Activated CD4-positive, CD25-positive, alpha-beta regulatory T cell (primary cell): ENCODE data around the gene MAPK4.

Experiments
- DNase-seq, 4 experiments: peaks; one replicate each; lab custom pipeline; 2025; lab: John Stamatoyannopoulos, UW

The MAPK4 gene

GRCh38 chr18:50624981-50625380, 65.1 kb downstream of the MAPK4 start:
- no peak for DNase-seq

GRCh38 chr18:50626317-50626716, 66.4 kb downstream of the MAPK4 start:
- DNase-seq = no peak

- DNase-seq = no peak
These were observed 68.0 kb downstream of the MAPK4 start for GRCh38 chr18:50627594-50628532.

DNA sequence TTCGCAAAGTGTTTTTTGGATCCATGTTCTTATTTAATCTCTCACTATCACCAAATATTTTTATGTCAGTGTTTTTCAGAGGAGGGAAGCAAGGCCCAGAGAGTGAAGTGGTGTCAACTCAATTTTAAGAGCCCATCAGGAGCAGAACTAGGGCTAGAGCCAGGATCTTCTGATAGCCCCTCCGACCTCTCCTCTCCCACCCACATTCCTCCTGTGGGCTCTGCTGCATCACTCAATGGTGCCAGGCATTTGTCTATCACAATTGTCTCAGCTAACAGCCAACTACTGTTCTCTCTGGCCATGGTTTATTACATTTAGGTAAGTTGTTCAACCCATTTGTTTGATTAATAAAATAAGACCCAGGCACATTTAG, 68.6 kb downstream of the MAPK4 start:
- no peak for DNase-seq

- no peak for DNase-seq
These were observed 69.3 kb downstream of the MAPK4 start for GRCh38 chr18:50629148-50629631.

- DNase-seq = no peak
These were observed 71.0 kb downstream of the MAPK4 start for GRCh38 chr18:50630895-50631294.

DNA sequence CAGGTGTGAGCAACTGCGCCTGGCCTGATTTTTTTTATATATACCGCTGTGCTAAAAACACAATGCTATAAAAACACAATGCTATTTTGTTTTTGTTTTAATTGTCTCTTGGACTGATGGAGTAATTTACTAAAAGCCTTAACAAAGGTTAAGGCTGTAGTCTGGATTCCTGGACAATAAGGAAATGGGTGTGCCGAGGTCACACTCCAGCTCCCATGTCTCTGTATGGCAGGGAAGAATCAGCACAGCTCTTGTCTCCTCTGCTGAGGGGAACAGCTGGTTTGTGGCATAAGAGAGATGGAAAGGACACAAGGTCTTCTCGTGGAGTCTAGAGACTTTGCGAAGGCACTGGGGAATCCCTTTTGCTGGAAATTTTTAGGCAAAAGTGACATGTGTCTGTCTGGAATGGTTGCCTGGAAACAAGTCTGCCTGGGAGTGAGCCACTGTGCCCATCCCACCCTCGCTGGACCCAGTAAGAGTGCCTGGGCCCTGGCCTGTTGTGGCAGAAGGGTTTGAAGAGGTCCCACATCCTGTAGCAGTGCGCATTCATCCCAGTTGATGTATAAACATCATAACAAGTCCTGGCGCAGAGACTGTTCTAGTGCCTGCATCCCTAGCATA, 73.1 kb downstream of the MAPK4 start:
- DNase-seq = no peak

- no peak for DNase-seq
These were observed 74.1 kb downstream of the MAPK4 start for GRCh38 chr18:50633992-50634391.

DNA sequence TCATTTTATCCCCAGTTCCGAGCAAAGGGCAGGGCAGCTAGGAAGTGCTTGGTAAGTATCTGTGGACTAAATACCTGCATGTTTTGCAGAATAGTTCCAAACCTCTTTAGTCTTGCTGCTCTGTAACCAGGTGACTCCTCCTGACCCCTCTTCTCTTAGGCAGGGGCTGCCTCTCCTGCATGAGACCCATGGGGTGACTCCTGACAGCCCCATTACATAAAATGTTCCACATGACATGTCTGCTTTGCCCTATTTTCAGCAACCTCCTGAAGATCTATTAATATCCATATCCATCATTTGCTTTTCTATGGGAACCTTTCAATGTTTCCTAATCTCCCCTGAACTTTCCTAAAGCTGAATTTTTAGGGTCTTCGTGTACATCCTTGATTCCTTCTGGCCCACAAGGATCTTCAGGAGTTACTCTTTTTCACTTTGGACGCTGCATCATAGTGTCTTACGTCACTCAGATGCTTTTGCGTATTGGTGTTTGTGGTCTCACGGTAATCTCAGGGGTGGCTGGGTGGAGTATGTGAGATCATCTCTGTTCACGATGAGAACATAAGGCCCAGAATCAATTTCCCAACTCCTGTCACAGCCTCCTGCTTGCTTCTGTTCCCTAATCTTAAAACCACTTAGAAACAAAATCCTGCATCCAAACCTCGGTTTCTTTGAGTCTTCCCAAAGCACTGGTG, 76.6 kb downstream of the MAPK4 start:
- no peak for DNase-seq

DNA sequence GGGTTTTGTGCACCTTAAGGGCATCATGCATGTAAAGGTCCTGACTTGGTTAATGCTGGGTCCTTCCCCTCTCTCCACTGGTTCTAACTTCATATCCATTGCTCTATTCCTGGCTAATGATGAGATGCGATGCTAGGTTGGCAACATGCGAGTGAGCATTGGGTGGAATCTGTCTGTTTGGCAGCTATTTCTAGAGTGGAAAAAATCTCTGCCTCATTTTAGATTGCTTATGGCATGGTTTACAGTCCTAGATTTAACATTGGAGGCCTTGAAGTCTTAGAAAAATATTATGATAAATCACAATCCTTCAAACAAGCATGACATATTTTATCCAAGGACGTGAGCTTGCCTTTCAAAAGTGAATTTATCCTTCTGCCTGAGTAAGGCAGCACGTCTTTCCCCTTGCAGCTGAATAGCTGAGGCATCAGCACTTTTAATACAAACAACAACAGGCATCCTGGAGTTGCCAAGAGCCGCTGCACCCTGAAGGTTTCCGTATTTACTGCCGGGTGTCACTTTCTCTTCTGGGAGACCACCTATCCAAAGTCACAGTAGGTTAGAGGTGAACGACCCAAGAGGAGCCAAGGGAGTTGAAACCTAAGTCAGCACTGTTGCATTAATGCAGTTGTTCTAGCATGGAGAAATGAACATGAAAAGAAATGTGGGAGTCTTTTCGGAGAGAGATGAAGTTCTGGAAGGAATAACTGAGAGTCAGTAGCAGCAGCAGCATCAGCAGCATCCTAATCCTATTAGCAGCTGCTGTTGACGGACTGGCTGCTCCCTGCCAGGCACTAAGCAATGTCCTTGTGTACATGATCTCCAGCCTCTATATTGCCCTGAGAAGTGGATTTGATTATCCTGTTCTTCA, 78.4 kb downstream of the MAPK4 start:
- DNase-seq = no peak

GRCh38 chr18:50638884-50639420, 79.1 kb downstream of the MAPK4 start:
- no peak for DNase-seq

GRCh38 chr18:50639711-50640110, 79.8 kb downstream of the MAPK4 start:
- no peak for DNase-seq

- DNase-seq = no peak
These were observed 82.6 kb downstream of the MAPK4 start for GRCh38 chr18:50642439-50642838.

DNA sequence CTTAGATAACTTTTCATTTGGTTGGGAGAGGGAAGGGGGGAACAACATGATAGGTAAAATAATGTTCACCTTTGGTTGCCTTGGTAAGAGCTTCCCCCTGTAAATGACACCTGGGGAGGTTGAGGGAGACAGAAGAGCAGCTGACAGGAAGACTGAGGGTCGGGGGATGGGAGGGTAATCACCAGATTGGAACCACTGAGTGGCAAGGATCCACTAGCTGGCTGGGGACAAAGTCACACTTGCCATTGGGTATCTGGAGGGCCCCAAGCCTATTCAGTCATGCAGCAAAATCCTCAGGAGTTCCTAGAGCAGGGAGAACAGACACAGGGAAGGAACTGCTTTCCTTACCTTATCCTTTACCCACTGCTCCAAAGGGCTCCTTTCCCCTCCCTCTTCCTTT, 84.3 kb downstream of the MAPK4 start:
- DNase-seq = no peak

- DNase-seq = no peak
These were observed 84.9 kb downstream of the MAPK4 start for GRCh38 chr18:50644807-50645206.

- DNase-seq = no peak
These were observed 87.3 kb downstream of the MAPK4 start for GRCh38 chr18:50647237-50647636.

DNA sequence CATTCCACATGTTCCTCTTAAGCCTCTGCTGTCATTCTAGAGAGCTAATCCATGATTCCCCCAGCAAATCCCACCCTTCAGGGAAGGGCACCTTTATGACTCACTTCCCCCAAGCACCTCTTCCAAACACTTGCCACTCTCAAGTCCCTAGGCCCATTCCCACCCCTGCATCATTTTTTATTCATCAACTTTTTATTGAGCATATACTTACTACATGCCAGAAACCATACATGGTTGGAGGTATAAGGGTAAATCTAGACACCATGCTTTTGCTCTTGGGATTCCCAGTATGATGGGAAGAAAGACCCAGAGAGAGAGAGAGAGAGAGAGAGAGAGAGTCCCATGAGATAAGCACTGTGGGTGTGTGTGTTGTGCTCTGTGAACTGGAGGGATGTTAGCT, 87.9 kb downstream of the MAPK4 start:
- no peak for DNase-seq

- no peak for DNase-seq
These were observed 89.9 kb downstream of the MAPK4 start for GRCh38 chr18:50649821-50650220.

DNA sequence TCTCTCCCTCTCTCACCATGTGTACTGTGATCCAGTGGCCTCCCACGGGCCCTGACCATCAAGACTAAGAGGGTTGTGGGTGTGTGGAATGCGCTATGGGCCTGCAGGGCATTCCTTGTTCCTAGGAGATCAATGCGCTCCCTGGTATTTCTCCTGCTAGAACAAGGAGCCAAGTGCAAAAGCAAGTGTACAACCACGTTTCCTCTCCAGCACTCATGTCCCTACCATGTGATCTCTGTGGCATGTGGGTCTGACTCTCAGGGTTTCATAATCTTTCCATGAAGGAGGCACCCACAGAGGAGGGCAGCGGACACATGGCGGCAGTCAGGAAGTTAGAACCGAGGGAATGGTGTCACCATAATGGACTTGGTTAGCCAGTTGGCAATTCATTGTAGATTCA, 91.4 kb downstream of the MAPK4 start:
- DNase-seq = no peak

DNA sequence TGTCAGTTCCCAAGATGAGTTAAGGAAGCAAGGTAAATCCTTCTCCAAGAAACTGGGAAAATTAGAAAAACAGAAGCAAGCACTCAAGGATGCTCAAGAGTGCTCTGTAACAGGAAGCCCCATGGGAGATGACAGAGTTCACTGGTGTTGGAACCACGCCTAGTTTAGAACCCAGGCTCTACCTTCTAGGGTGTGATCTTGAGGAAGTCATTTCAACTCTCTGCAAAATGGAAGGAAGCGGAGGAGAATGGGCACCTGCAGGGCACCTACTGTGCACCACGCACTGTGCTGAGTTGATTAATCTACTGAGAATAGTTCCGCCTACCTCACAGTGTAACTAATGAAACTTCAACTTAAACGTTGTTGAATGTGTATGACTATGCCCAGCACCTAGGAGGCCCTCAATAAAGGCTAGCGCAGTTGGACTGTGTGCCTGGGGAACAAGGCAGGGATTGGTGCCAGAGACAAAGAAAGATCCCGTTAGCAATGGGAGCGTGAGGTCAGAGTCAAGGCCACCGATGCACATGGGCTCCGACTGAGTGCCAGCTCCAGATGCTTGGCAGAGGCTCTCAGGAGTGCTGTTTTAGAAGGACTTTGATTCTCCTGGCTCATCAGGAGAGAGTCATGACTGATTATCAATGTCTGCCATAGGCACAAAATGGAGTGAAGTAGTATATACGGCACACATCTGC, 93.7 kb downstream of the MAPK4 start:
- no peak for DNase-seq

DNA sequence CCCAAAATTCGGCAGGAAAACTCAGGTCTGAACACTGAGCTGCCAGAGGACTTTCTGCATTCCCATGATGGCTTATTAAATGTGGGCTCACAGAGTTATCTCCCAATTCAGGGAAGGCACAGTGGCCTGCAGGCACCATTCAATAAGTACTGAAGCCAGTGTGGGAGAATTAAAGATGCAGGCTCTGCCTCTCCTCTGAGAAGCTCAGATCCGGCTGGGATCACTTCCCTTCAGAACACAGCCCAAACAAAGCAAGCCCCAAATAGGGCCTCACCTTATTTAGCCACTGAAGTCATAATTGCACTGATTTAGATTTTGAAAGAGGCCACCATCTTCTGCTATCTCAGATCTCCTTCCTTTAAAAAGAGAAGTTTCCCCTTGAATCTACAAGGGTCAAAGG, 94.3 kb downstream of the MAPK4 start:
- no peak for DNase-seq
